GM12874 (cell line): ENCODE results near the gene MAPKAPK5.

Source experiments
- CTCF ChIP-seq: IDR thresholded peaks from 2 replicates; pipeline ENCODE4 v1.5.1; 2011; ENCODE audit warnings: low read depth, mild to moderate bottlenecking, control low read depth, low read length, moderate library complexity; ENCODE audit not compliant: insufficient read depth

Gene MAPKAPK5

GRCh38 chr12:111881716-111882115 lies 39.7 kb downstream of the MAPKAPK5 start:
- no peak for TF ChIP-seq CTCF

- no peak for TF ChIP-seq CTCF
These were observed 44.9 kb downstream of the MAPKAPK5 start for GRCh38 chr12:111886662-111887545.

GRCh38 chr12:111887926-111888745 lies 46.1 kb downstream of the MAPKAPK5 start:
- no peak for TF ChIP-seq CTCF

- no peak for TF ChIP-seq CTCF
These were observed 51.3 kb downstream of the MAPKAPK5 start for GRCh38 chr12:111893287-111893686.

- no peak for TF ChIP-seq CTCF
These were observed 52.5 kb downstream of the MAPKAPK5 start for GRCh38 chr12:111894556-111894955.

- no peak for TF ChIP-seq CTCF
These were observed 59.2 kb downstream of the MAPKAPK5 start for GRCh38 chr12:111901182-111901581.

GRCh38 chr12:111904446-111904975 lies 62.5 kb downstream of the MAPKAPK5 start:
- TF ChIP-seq CTCF = no peak
